IPS-11a (cell line): Measurements from ENCODE around the gene FMNL2.

Experiments used
- H3K4me3 ChIP-seq: one replicate; pipeline ENCODE4 v1.5.1; 2013; ENCODE audit warnings: low read depth, low read length, control low read depth

Gene FMNL2

DNA sequence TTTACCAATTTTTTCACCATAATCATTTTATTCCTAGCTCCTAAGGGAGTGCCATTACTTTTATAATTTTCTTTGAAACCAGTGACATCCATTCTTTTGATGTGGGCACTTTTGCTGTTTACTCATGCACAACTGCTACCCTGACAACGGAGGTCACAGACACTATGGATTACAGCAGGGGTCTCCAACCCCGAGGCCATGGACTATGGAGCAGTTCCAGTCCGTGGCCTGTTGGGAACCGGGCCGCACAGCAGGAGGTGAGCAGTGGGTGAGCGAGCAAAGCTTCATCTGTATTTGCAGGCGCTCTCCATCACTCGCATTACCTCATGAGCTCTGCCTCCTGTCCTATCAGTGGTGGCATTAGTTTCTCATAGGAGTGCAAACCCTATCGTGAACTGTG, 347.7 kb downstream of the FMNL2 start:
- H3K4me3 ChIP-seq = no peak overlapping the region

DNA sequence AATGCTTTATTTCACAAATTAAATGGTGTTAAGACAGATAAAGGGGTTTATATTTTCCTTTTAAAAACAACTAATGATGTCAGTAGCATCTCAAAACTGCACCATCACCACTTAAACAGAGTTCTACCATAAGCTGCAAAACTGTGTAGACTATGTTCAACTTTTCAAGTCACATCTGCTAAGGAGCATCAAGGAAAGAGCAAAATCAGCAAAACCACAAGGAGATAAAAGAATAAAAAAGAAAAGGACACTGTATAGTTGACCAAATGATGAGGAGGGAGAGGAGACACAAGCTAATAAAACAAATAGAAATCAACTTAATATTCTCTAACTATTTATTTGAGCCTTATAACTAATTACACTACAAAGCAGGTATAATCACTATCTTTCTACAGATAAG, 348.4 kb downstream of the FMNL2 start:
- H3K4me3 ChIP-seq = no peak overlapping the region

DNA sequence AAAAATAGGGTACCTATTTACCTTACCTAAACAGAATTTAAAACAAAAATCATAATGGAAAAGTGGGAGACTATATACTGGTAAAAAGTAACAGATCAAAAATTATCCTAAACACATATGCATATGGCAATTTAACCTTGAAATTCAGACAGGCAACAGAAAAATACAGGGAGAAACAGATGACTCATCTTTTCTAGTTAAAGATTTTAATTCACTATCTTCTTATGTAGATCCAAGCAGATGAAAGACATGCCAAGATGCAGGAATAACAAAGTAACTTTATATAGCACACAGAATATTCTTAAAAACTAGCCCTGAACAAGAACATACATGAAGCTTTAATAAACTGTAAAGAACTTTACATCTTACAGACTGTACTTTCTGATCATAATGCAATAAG, 351.3 kb downstream of the FMNL2 start:
- H3K4me3 ChIP-seq = no peak overlapping the region

DNA sequence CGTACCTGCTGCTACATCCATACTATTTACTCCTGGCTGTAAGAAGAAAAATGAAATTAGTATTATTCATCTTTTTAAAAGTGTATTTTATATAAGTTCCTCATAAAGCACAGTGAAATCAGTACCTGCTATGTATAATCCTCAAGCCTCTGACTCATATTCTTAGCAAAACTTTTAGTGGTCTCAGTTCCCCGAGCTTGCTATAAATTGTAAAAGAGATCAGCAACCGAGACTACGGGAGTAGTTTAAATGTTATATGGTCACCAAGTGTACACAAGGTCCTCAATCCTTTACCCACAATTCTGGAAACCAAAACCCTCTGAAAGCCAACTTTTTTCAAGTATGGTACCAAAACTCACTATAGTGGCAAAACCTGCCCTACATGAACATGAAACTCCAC, 358.1 kb downstream of the FMNL2 start:
- H3K4me3 ChIP-seq = no peak overlapping the region

DNA sequence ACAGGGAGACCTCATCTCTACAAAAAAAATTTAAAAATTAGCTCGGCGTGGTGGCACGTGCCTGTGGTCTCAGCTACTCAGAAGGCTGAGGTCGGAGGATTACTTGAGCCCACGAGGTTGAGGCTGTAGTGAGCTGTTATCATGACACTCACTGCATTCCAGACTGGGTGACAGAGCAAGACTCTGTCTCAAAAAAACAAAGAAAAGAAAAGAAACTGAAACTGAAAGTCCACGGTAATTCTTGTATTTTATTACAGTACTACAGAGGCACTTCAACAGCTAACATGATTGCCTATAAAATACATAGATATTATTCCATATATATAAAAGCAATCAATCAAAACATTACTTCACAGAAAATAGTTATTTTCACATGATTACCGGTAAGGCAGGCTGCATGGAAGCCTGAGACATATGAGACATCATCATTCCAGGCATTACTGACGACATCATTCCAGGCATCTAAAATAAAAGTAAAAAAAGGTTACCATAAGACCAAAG, 359.2 kb downstream of the FMNL2 start:
- no peak overlapping the region for H3K4me3 ChIP-seq

DNA sequence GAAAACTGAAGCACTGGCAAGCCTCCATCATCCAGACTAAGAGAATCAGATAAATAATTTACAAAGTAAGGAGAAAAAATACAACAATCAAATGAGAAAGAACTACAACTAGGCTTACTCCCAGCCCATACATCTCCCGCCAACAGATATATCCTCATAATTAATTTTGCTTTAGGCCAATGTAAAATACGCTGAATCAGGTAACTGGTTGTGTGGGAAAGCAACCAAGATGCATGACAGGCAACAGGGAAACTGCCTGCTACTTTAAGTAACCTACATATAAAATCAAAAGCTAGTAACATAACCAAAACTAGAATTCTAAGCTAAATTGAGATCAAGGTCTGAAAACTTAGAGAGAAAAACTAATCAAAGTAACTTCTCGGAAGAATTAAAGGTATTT, 360.8 kb downstream of the FMNL2 start:
- H3K4me3 ChIP-seq = no peak overlapping the region

DNA sequence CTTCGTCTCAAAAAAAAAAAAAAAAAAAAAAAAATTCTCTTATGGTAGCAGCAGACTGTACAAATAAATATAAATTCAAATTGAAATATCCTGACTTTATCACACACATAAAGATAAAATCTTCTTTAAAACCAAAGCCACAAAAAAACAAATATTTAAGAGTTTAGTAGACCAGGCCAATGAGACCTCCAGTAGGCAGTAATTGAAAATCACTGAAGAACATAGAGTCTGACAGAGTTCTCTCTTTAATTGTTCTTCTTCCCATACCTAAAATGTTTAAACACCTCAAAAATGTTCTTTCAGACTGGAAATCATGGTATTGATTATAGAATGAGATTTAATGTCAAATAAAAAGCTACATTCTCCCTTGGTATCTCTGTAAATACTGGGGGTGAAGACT, 361.5 kb downstream of the FMNL2 start:
- H3K4me3 ChIP-seq = no peak overlapping the region
